IMR-90 (cell line): ENCODE data around the gene XPO4. TPM values are rescaled to one million over a fixed set of nuclear protein-coding genes. Genes with fewer than 3 reads are reported as not detected.
A peak's percentile ranks its signal among the peaks of the same experiment; 100 is the strongest.

ENCODE experiments used
- ATAC-seq: fragments of 200-7000 bp; cut with Tn5 transposase; 2 replicates; pipeline ENCODE4 v1.9.1; 2020; ENCODE audit warnings: low read depth, mild to moderate bottlenecking, moderate library complexity
- BruUV-seq: library from RNA; stranded (reverse); fragments of 400-500 nt; replicated peaks from 2 replicates; lab custom pipeline; 2021; lab: Mats Ljungman, UMichigan
- CTCF ChIA-PET: fragments of 300-600 bp; formaldehyde crosslinking; extraction: SDS; loops from one replicate; lab custom pipeline; 2021; ENCODE audit warnings: antibody characterized with exemption; lab: Yijun Ruan, JAX
- POLR2A ChIA-PET: fragments of 300-600 bp; sonication (Branson Sonifier 250); formaldehyde crosslinking; loops from one replicate; lab custom pipeline; 2022; ENCODE audit warnings: antibody characterized with exemption; ENCODE audit not compliant: unreplicated experiment; lab: Charles Lee
- DNase-seq: peaks from one replicate; pipeline ENCODE4 v3.0.0; 2013
- H2AFZ ChIP-seq: replicated peaks from 2 replicates; pipeline ENCODE3; 2013; ENCODE audit warnings: low read length, mild to moderate bottlenecking; ENCODE audit not compliant: poor library complexity
- H2AK5ac ChIP-seq: 2 replicates; pipeline ENCODE4 v1.6.1; 2013; ENCODE audit warnings: low read depth, low read length, inconsistent platforms
- H2AK9ac ChIP-seq: replicated peaks from 2 replicates; pipeline ENCODE3; 2013; ENCODE audit warnings: mild to moderate bottlenecking, low read depth, low read length, moderate library complexity; ENCODE audit not compliant: poor library complexity
- H2BK120ac ChIP-seq: 2 replicates; pipeline ENCODE4 v1.6.1; 2013; ENCODE audit warnings: low read depth, low read length, inconsistent platforms
- H2BK15ac ChIP-seq: 3 replicates; pipeline ENCODE4 v1.6.1; 2013; ENCODE audit warnings: low read depth, low read length, inconsistent platforms
- H2BK20ac ChIP-seq: 2 replicates; pipeline ENCODE4 v1.6.1; 2013; ENCODE audit warnings: low read depth, mild to moderate bottlenecking, inconsistent platforms, low read length, moderate library complexity
- H2BK5ac ChIP-seq: 2 replicates; pipeline ENCODE4 v1.6.1; 2013; ENCODE audit warnings: mild to moderate bottlenecking, low read depth, low read length, inconsistent platforms; ENCODE audit not compliant: poor library complexity, severe bottlenecking
- H3K14ac ChIP-seq: replicated peaks from 2 replicates; pipeline ENCODE4 v1.6.1; 2013; ENCODE audit warnings: low read depth, low read length, inconsistent platforms
- H3K18ac ChIP-seq: 2 replicates; pipeline ENCODE4 v1.6.1; 2013; ENCODE audit warnings: low read depth, low read length, control low read depth
- H3K23ac ChIP-seq: 2 replicates; pipeline ENCODE4 v1.6.1; 2013; ENCODE audit warnings: low read depth, low read length, inconsistent platforms
- H3K27ac ChIP-seq: 2 replicates; pipeline ENCODE4 v1.5.1; 2013; ENCODE audit warnings: mild to moderate bottlenecking, control low read depth, low read length; ENCODE audit not compliant: insufficient read depth
- H3K27me3 ChIP-seq: 2 replicates; pipeline ENCODE4 v1.6.1; 2013; ENCODE audit warnings: low read length; ENCODE audit not compliant: control insufficient read depth, insufficient read depth
- H3K36me3 ChIP-seq: 2 replicates; pipeline ENCODE4 v1.6.1; 2013; ENCODE audit warnings: low read length, mixed read lengths; ENCODE audit not compliant: control insufficient read depth, insufficient read depth
- H3K4ac ChIP-seq: 2 replicates; pipeline ENCODE4 v1.6.1; 2013; ENCODE audit warnings: low read depth, low read length, inconsistent platforms
- H3K4me1 ChIP-seq: 2 replicates; pipeline ENCODE4 v1.6.1; 2013; ENCODE audit warnings: low read length, mixed read lengths; ENCODE audit not compliant: control insufficient read depth, insufficient read depth
- H3K4me2 ChIP-seq: 2 replicates; pipeline ENCODE4 v1.6.1; 2013; ENCODE audit warnings: low read depth, mild to moderate bottlenecking, control low read depth, low read length, moderate library complexity
- H3K4me3 ChIP-seq: 2 replicates; pipeline ENCODE4 v1.5.1; 2013; ENCODE audit warnings: low read depth, mild to moderate bottlenecking, control low read depth, low read length, moderate library complexity; ENCODE audit not compliant: insufficient read depth
- H3K56ac ChIP-seq: 2 replicates; pipeline ENCODE4 v1.6.1; 2013; ENCODE audit warnings: low read length, inconsistent platforms; ENCODE audit not compliant: insufficient read depth; ENCODE audit errors: extremely low read depth
- H3K79me1 ChIP-seq, 2 experiments: 2 replicates each; pipeline ENCODE4 v1.6.1; 2013; ENCODE audit warnings: low read length in 2 of 2, inconsistent platforms in 1 of 2, low read depth in 1 of 2
- H3K9ac ChIP-seq: 2 replicates; pipeline ENCODE4 v1.6.1; 2013; ENCODE audit warnings: low read depth, low read length, control low read depth
- H3K9me1 ChIP-seq: 2 replicates; pipeline ENCODE4 v1.6.1; 2013; ENCODE audit warnings: low read length, inconsistent platforms; ENCODE audit not compliant: insufficient read depth
- H3K9me3 ChIP-seq: 2 replicates; pipeline ENCODE4 v1.6.1; 2013; ENCODE audit warnings: low read length; ENCODE audit not compliant: control insufficient read depth, insufficient read depth
- H4K20me1 ChIP-seq: 2 replicates; pipeline ENCODE4 v1.6.1; 2013; ENCODE audit warnings: low read length, inconsistent platforms; ENCODE audit not compliant: insufficient read depth
- H4K5ac ChIP-seq: 2 replicates; pipeline ENCODE4 v1.6.1; 2013; ENCODE audit warnings: mild to moderate bottlenecking, low read depth, low read length, control low read depth
- H4K8ac ChIP-seq, 2 experiments: 2 replicates each; pipeline ENCODE4 v1.6.1; 2013; ENCODE audit warnings: low read depth in 2 of 2, low read length in 2 of 2, control low read depth in 1 of 2, inconsistent platforms in 1 of 2
- H4K91ac ChIP-seq: 2 replicates; pipeline ENCODE4 v1.6.1; 2013; ENCODE audit warnings: low read depth, low read length, inconsistent platforms; ENCODE audit not compliant: insufficient read depth
- BHLHE40 ChIP-seq: fragments of 150-350 bp; IDR thresholded peaks from 2 replicates; pipeline ENCODE4 v1.6.1; 2016; ENCODE audit warnings: mild to moderate bottlenecking, low read depth, low read length
- CHD1 ChIP-seq: IDR thresholded peaks from 2 replicates; pipeline ENCODE4 v1.6.1; 2012; ENCODE audit warnings: low read depth, low read length, improper control_type of control experiment
- CTCF ChIP-seq: conservative IDR thresholded peaks from 2 replicates; pipeline ENCODE4 v1.5.1; 2012; ENCODE audit warnings: mild to moderate bottlenecking, low read depth, low read length, improper control_type of control experiment
- FOS ChIP-seq: fragments of 150-350 bp; IDR thresholded peaks from 2 replicates; pipeline ENCODE4 v1.6.1; 2016; ENCODE audit warnings: low read depth, low read length
- MAFK ChIP-seq: IDR thresholded peaks from 2 replicates; pipeline ENCODE4 v1.6.1; 2012; ENCODE audit warnings: low read depth, low read length, improper control_type of control experiment
- MAZ ChIP-seq: IDR thresholded peaks from 2 replicates; pipeline ENCODE4 v1.6.1; 2012; ENCODE audit warnings: low read depth, mild to moderate bottlenecking, low read length, improper control_type of control experiment, moderate library complexity, borderline replicate concordance
- MXI1 ChIP-seq: IDR thresholded peaks from 2 replicates; pipeline ENCODE4 v1.6.1; 2012; ENCODE audit warnings: low read depth, mild to moderate bottlenecking, low read length, moderate library complexity, borderline replicate concordance
- NFE2L2 ChIP-seq: fragments of 150-350 bp; IDR thresholded peaks from 2 replicates; pipeline ENCODE4 v1.6.1; 2016; ENCODE audit warnings: low read depth, mild to moderate bottlenecking, low read length
- POLR2A ChIP-seq: IDR thresholded peaks from 2 replicates; pipeline ENCODE4 v1.6.1; 2012; ENCODE audit warnings: mild to moderate bottlenecking, low read depth, low read length
- RAD21 ChIP-seq: IDR thresholded peaks from 2 replicates; pipeline ENCODE4 v1.6.1; 2012; ENCODE audit warnings: low read length, improper control_type of control experiment
- RCOR1 ChIP-seq: IDR thresholded peaks from 2 replicates; pipeline ENCODE4 v1.6.1; 2012; ENCODE audit warnings: mild to moderate bottlenecking, low read length, improper control_type of control experiment; ENCODE audit not compliant: insufficient replicate concordance
- RFX5 ChIP-seq: IDR thresholded peaks from 2 replicates; pipeline ENCODE4 v1.8.0; 2012; ENCODE audit warnings: low read depth, mild to moderate bottlenecking, low read length, moderate library complexity
- SMC3 ChIP-seq: fragments of 150-350 bp; IDR thresholded peaks from 2 replicates; pipeline ENCODE4 v1.6.1; 2016; ENCODE audit warnings: low read depth, mild to moderate bottlenecking, antibody characterized with exemption, low read length, moderate library complexity
- WGBS, 2 experiments: methylation state at CpG; one replicate each; pipeline versions ENCODE4 v1.1.5 to v1.1.7; 2013; ENCODE audit warnings: missing lambda C conversion rate in 2 of 2; ENCODE audit not compliant: insufficient read length in 1 of 2; ENCODE audit errors: extremely low coverage in 2 of 2; 5-methylcytosine and 5-hydroxymethylcytosine counted together
- dilution Hi-C: fragments of 300-500 bp; cut with HindIII; formaldehyde crosslinking; loops from one replicate; pipeline ENCODE4 v1.14.3; 2018; ENCODE audit warnings: low sequenced_read_pairs; ENCODE audit not compliant: unreplicated experiment
- in situ Hi-C: fragments of 300-500 bp; cut with MboI; formaldehyde crosslinking; loops from 3 replicates; pipeline ENCODE4 v1.14.3; 2019; ENCODE audit warnings: low sequenced_read_pairs, inconsistent platforms, mixed read lengths
- intact Hi-C: fragments of 100-400 bp; cut with micrococcal nuclease; formaldehyde crosslinking; loops from 2 replicates; pipeline ENCODE4 v1.10.0; 2022
- polyA plus RNA-seq, 3 experiments: library from polyadenylated mRNA; depleted of rRNA; stranded (reverse); fragments of >200 nt; gene quantifications; 2 replicates each; pipeline ENCODE4 v1.2.3, GENCODE V29; 2012; ENCODE audit warnings: low replicate concordance in 1 of 3
- total RNA-seq: library from RNA; depleted of rRNA; stranded (reverse); fragments of >200 nt; gene quantifications from 2 replicates; pipeline ENCODE4 v1.2.3, GENCODE V29; 2012

Gene XPO4
- total and polyA plus RNA-seq, 2 of the 4 experiments (the other 2 are of a cell fraction): 5.0 to 21.1 TPM

- TF ChIP-seq FOS (no peak), MXI1 (no peak), RAD21 (peak; percentile 85)
Measured at GRCh38 chr13:20828539-20829364, 73.8 kb downstream of the XPO4 start (continued).

- ATAC-seq (peak; percentile 18; the same call in 1 of the 2 replicates), DNase-seq (peak; percentile 42)
- no peak overlapping the region for H4K5ac ChIP-seq
- no peak overlapping the region for H3K9ac ChIP-seq
- no peak overlapping the region for H3K14ac ChIP-seq
- BruUV-seq: no TSS peak
- H3K23ac ChIP-seq: no peak overlapping the region
- intact Hi-C loops: loop anchor here (10.0 kb wide), 1 partner anchor 632 kb away; the partner anchor contains the start of gene GJB2
- CTCF ChIA-PET: interaction anchor here (0.6 to 3.0 kb wide), 3 partner anchors 57 to 720 kb away, joined by 3 to 9 read pairs (median 3); no protein-coding TSS in a partner anchor
- H3K4me1 ChIP-seq: peaks cover 7% of the 10 kb centered on the region
- dilution Hi-C loops: no loop called here
- H3K4me3 ChIP-seq: no peak overlapping the region
- WGBS, 2 experiments: no CpG with 5 or more reads among the region's 3 CpGs
- H2AFZ ChIP-seq: no peak overlapping the region
- H2BK5ac ChIP-seq: no peak overlapping the region
- no peak overlapping the region for H3K56ac ChIP-seq
- H2BK20ac ChIP-seq: no peak overlapping the region
- H3K36me3 ChIP-seq: no peaks in the 10 kb centered on the region
- in situ Hi-C loops: loop anchor here (5.0 to 25.0 kb wide), 2 partner anchors 120 to 640 kb away; partner anchors contain the start of gene GJB2
- POLR2A ChIA-PET: no interaction called here
- peaks cover 0 to 16% of the 10 kb centered on the region in 2 experiments; a peak in 2 of 4 replicates for H3K79me1 ChIP-seq
- no peak overlapping the region for H2BK15ac ChIP-seq
- no peak overlapping the region for H2AK5ac ChIP-seq
- peak overlapping the region; percentile 61 for H3K4me2 ChIP-seq
- H3K9me1 ChIP-seq: no peaks in the 10 kb centered on the region; the same call in 1 of the 2 replicates
- no peak overlapping the region for H3K18ac ChIP-seq
- H2BK120ac ChIP-seq: no peak overlapping the region
- H4K20me1 ChIP-seq: peaks cover 3% of the 10 kb centered on the region; the same call in 1 of the 2 replicates
- H3K27ac ChIP-seq: 0 out of 2 replicates have a peak overlapping the region, but pooled peaks have one; percentile 18
- no peaks in the 10 kb centered on the region for H3K9me3 ChIP-seq
- no peak overlapping the region; a peak in 1 of 4 replicates for H4K8ac ChIP-seq
- no peak overlapping the region for H4K91ac ChIP-seq
- no peak overlapping the region for H2AK9ac ChIP-seq
- no peaks in the 10 kb centered on the region for H3K27me3 ChIP-seq
- H3K4ac ChIP-seq: no peak overlapping the region
- TF ChIP-seq MAFK (no peak), RCOR1 (no peak), POLR2A (no peak), NFE2L2 (no peak), CTCF (no peak), CHD1 (no peak), RFX5 (no peak), BHLHE40 (no peak), MXI1 (no peak), SMC3 (no peak), MAZ (no peak), RAD21 (no peak)
Measured at GRCh38 chr13:20826843-20827560, 75.5 kb downstream of the XPO4 start.
